Endodermal cell (in vitro differentiated cells): ENCODE results near the gene SH3BGRL3. TPM values are rescaled to one million over a fixed set of nuclear protein-coding genes. Genes with fewer than 3 reads are reported as not detected.
A peak's percentile ranks its signal among the peaks of the same experiment; 100 is the strongest.

Experiments used
- DNase-seq: peaks from one replicate; pipeline ENCODE4 v3.0.0-alpha.2; 2017
- H3K27ac ChIP-seq: 2 replicates; pipeline ENCODE4 v1.5.1; 2013; ENCODE audit warnings: mild to moderate bottlenecking, low read depth, low read length, moderate library complexity
- H3K27me3 ChIP-seq: 2 replicates; pipeline ENCODE4 v1.6.1; 2013; ENCODE audit warnings: mild to moderate bottlenecking, low read length, moderate library complexity; ENCODE audit not compliant: insufficient read depth, control insufficient read depth, poor library complexity, severe bottlenecking
- H3K36me3 ChIP-seq: 2 replicates; pipeline ENCODE4 v1.7.0; 2013; ENCODE audit warnings: mild to moderate bottlenecking, low read length, moderate library complexity; ENCODE audit not compliant: control insufficient read depth, insufficient read depth
- H3K4me1 ChIP-seq: one replicate; pipeline ENCODE4 v1.7.0; 2013; ENCODE audit warnings: low read length; ENCODE audit not compliant: control insufficient read depth, insufficient read depth
- H3K4me3 ChIP-seq: 2 replicates; pipeline ENCODE4 v1.5.1; 2013; ENCODE audit warnings: mild to moderate bottlenecking, low read length, moderate library complexity
- H3K9ac ChIP-seq: 2 replicates; pipeline ENCODE4 v1.6.1; 2013; ENCODE audit warnings: mild to moderate bottlenecking, low read length, moderate library complexity; ENCODE audit not compliant: poor library complexity, severe bottlenecking; ENCODE audit errors: extremely low read depth
- H3K9me3 ChIP-seq: 2 replicates; pipeline ENCODE4 v1.6.1; 2013; ENCODE audit warnings: mild to moderate bottlenecking, low read length, moderate library complexity; ENCODE audit not compliant: control insufficient read depth
- H3K27ac Mint-ChIP-seq: 2 replicates; pipeline ENCODE4 v1.8.0; 2020; ENCODE audit warnings: mixed read lengths
- H3K27me3 Mint-ChIP-seq: 2 replicates; pipeline ENCODE4 v1.8.0; 2021; ENCODE audit warnings: mild to moderate bottlenecking, mixed read lengths; ENCODE audit not compliant: insufficient read depth
- H3K36me3 Mint-ChIP-seq: 2 replicates; pipeline ENCODE4 v1.8.0; 2020; ENCODE audit warnings: low read depth, mixed read lengths
- H3K4me1 Mint-ChIP-seq: 2 replicates; pipeline ENCODE4 v1.8.0; 2020; ENCODE audit warnings: mixed read lengths
- H3K4me3 Mint-ChIP-seq: 2 replicates; pipeline ENCODE4 v1.8.0; 2020; ENCODE audit warnings: mild to moderate bottlenecking, moderate library complexity, mixed read lengths
- H3K9me3 Mint-ChIP-seq: 2 replicates; pipeline ENCODE4 v1.8.0; 2020; ENCODE audit warnings: mild to moderate bottlenecking, mixed read lengths
- WGBS, 2 experiments: methylation state at CpG; one replicate each; pipeline versions ENCODE4 v1.1.5 to v1.1.7; 2013; ENCODE audit warnings: missing lambda C conversion rate in 2 of 2, mixed read lengths in 1 of 2; ENCODE audit not compliant: insufficient coverage in 1 of 2, insufficient read length in 1 of 2; 5-methylcytosine and 5-hydroxymethylcytosine counted together
- total RNA-seq, 2 donors: library from RNA; stranded (reverse); fragmentation: NEBNext Ultra II Directional in 1 of 2; extraction: Animal tissue kit (Norgen Biotek cat#: 25700) in 1 of 2; gene quantifications; 2 replicates in 1 of 2; 3 replicates in 1 of 2; pipeline ENCODE4 v1.2.1, GENCODE V29; 2021
- TF ChIP-seq, protein P1 (sequence below): fragments of 200-600 bp; sonication (generic); conservative IDR thresholded peaks from 2 replicates; pipeline ENCODE4 v1.5.0; 2021; ENCODE audit warnings: antibody characterized with exemption, mild to moderate bottlenecking

SH3BGRL3 gene
- total RNA-seq, 2 donors from 2014 or later: 119 to 132 TPM

DNA sequence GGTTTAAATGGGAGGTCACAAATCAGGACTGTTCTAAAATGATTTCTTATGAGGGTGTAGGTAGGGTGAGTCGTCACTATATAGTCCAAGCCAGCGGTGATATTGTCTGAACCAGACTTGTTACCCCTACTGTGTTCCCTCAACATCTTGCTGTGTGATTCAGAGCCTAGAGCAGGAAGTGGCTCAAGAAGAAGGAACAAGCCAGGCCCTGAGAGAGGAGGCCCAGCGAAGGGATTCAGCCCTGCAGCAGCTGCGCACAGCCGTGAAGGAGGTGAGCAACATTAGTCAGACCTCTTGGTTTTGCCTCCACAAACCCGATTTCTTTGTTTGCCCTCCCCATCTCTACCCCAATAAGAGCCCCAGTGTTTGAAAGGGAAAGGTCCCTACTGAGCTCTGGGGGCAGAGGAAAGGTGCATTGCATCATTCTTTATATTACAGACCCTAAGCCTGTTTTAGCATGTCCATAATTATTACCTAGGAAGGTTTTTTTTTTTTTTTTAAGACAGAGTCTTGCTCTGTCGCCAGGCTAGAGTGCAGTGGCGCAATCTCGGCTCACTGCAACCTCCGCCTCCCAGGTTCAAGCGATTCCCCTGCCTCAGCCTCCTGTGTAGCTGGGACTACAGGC is 5.0 kb upstream of the SH3BGRL3 start:
- Mint-ChIP-seq H3K4me1 (peaks cover 18% of the 10 kb centered on the region), H3K4me3 (no peak overlapping the region), H3K36me3 (peaks cover 64% of the 10 kb centered on the region), H3K27ac (peak overlapping the region; percentile 56), H3K27me3 (no peaks in the 10 kb centered on the region), H3K9me3 (no peaks in the 10 kb centered on the region)
- no peak for DNase-seq
- no peaks in the 10 kb centered on the region for H3K27me3 ChIP-seq
- no peak overlapping the region for H3K4me3 ChIP-seq
- no peak overlapping the region for H3K27ac ChIP-seq
- peaks cover 67% of the 10 kb centered on the region for H3K36me3 ChIP-seq
- H3K9me3 ChIP-seq: peaks cover 4% of the 10 kb centered on the region
- 96% methylated on average over 6 to 11 of the region's 11 CpGs for WGBS, 2 experiments
- TF ChIP-seq, protein P1, sequence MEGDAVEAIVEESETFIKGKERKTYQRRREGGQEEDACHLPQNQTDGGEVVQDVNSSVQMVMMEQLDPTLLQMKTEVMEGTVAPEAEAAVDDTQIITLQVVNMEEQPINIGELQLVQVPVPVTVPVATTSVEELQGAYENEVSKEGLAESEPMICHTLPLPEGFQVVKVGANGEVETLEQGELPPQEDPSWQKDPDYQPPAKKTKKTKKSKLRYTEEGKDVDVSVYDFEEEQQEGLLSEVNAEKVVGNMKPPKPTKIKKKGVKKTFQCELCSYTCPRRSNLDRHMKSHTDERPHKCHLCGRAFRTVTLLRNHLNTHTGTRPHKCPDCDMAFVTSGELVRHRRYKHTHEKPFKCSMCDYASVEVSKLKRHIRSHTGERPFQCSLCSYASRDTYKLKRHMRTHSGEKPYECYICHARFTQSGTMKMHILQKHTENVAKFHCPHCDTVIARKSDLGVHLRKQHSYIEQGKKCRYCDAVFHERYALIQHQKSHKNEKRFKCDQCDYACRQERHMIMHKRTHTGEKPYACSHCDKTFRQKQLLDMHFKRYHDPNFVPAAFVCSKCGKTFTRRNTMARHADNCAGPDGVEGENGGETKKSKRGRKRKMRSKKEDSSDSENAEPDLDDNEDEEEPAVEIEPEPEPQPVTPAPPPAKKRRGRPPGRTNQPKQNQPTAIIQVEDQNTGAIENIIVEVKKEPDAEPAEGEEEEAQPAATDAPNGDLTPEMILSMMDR: no peak
- H3K9ac ChIP-seq: no peak overlapping the region
- H3K4me1 ChIP-seq: peaks cover 4% of the 10 kb centered on the region

DNA sequence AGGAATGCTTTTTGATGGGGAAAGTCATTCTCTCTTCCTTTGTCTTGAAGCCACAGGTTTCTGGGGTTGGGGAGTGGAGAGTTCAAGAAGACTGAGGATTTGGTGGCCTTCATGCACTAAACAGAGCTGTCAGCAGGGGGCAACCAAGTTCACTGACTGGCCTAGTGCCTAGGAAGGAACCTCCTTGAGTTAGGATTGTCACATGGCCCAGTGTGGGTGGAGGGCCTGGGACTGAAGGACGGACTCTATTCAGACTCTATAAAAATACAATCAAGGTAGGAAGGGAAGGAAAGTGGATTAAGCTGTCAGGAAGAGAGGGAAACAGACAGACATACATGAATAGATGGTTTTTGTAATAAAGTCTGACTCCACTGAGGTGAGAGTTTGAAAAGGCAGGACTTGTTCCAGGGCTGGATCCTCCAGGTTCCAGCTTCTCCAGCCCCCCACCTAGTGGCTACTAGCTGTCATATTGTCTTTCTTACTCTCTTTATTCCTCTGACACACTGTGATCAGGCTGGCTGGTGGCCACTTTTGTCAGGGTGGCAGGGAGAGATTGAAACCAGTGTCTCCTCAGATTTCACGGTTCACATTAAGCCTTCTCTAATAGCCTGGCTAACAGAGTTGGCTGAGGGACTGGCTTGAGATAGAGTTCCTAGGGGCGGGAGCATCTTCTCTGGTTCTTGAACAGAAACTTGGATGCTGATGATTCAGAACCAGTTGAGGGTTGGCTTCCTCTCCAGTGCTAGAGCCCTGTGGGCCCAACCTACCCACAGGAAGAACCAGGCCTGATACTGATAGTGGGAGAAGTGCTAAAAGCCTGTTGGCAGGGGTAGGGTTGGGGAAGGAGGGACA is 4.1 kb upstream of the SH3BGRL3 start:
- H3K36me3 Mint-ChIP-seq: peaks cover 56% of the 10 kb centered on the region
- TF ChIP-seq, protein P1: peak; percentile 85
- H3K27ac ChIP-seq: no peak overlapping the region

DNA sequence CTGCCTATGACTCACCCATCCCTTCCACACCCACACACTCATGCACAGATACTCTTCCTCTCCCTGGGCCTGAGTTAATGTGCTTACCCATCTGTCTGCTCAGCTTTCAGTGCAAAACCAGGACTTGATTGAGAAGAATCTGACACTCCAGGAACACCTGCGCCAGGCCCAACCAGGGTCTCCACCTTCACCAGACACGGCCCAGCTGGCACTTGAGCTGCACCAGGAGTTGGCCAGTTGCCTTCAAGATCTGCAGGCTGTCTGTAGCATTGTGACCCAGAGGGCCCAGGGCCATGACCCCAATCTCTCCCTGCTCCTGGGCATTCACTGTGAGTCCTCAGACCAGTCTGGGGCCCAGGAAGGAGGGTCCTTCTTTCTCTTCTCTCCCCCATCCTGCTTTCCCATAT is 3.5 kb upstream of the SH3BGRL3 start:
- Histone ChIP-seq H3K36me3 (peaks cover 54% of the 10 kb centered on the region), H3K4me1 (peaks cover 6% of the 10 kb centered on the region), H3K27ac (no peak overlapping the region), H3K4me3 (no peak overlapping the region), H3K27me3 (no peaks in the 10 kb centered on the region), H3K9me3 (no peaks in the 10 kb centered on the region), H3K9ac (no peak overlapping the region)
- Mint-ChIP-seq H3K9me3 (no peaks in the 10 kb centered on the region), H3K27ac (no peak overlapping the region), H3K4me3 (no peak overlapping the region), H3K4me1 (peaks cover 24% of the 10 kb centered on the region), H3K27me3 (no peaks in the 10 kb centered on the region), H3K36me3 (peaks cover 53% of the 10 kb centered on the region)
- TF ChIP-seq, protein P1: no peak
- no peak for DNase-seq
- 80 to 93% methylated on average over 1 to 2 of the region's 2 CpGs for WGBS, 2 experiments

More for the DNA sequence above, 4.1 kb upstream of the SH3BGRL3 start:
- DNase-seq: peak; percentile 97
- Histone ChIP-seq H3K9ac (no peak overlapping the region), H3K4me3 (no peak overlapping the region), H3K36me3 (peaks cover 58% of the 10 kb centered on the region), H3K27me3 (no peaks in the 10 kb centered on the region), H3K4me1 (peaks cover 4% of the 10 kb centered on the region), H3K9me3 (no peaks in the 10 kb centered on the region)
- peaks cover 18% of the 10 kb centered on the region for H3K4me1 Mint-ChIP-seq
- peak overlapping the region; percentile 67 for H3K27ac Mint-ChIP-seq
- WGBS, 2 experiments: 85 to 95% methylated on average over 2 to 3 of the region's 3 CpGs
- H3K9me3 Mint-ChIP-seq: no peaks in the 10 kb centered on the region
- no peaks in the 10 kb centered on the region for H3K27me3 Mint-ChIP-seq
- H3K4me3 Mint-ChIP-seq: no peak overlapping the region
